A549 (cell line): Measurements from ENCODE around the gene NINJ1. TPM values are rescaled to one million over a fixed set of nuclear protein-coding genes. Genes with fewer than 3 reads are reported as not detected.
A peak's percentile ranks its signal among the peaks of the same experiment; 100 is the strongest.

ENCODE experiments used
- ATAC-seq, 2 experiments: fragments of 200-7000 bp in 1 of 2; fragments of >200 bp in 1 of 2; cut with Nextera tagmentation in 1 of 2; cut with Tn5 transposase in 1 of 2; 3 replicates each; pipeline versions ENCODE4 v1.8.0 to v1.9.1; 2018 to 2020; ENCODE audit warnings: mild to moderate bottlenecking in 1 of 2, moderate library complexity in 1 of 2
- CTCF ChIA-PET: fragments of 300-600 bp; sonication (Branson Sonifier 250); formaldehyde crosslinking; extraction: SDS; loops from one replicate; lab custom pipeline; 2021; ENCODE audit warnings: antibody characterized with exemption, inconsistent platforms; lab: Yijun Ruan, JAX
- POLR2A ChIA-PET: fragments of 350-600 bp; formaldehyde crosslinking; extraction: SDS; loops from one replicate; lab custom pipeline; 2021; ENCODE audit warnings: antibody characterized with exemption, inconsistent platforms; lab: Yijun Ruan, JAX
- DNase-seq, 2 experiments: peaks; one replicate each; pipeline versions ENCODE4 v3.0.0 to v3.0.0-alpha.2; 2011 to 2016; ENCODE audit warnings: low read depth in 1 of 2, low spot score in 1 of 2
- FAIRE-seq: peaks from 2 replicates; lab custom pipeline; 2011; peaks lifted over from hg19 to GRCh38; lab: Jason Lieb, UNC
- H3K27ac ChIP-seq, 2 experiments: fragments of >200 bp; sonication (Bioruptor Twin); formaldehyde crosslinking; 3 replicates each; pipeline ENCODE4 v1.5.1; 2016 to 2017
- H3K4me1 ChIP-seq: fragments of >200 bp; sonication (Bioruptor Twin); formaldehyde crosslinking; 3 replicates; pipeline ENCODE4 v1.6.1; 2016
- H3K4me2 ChIP-seq: fragments of >200 bp; sonication (Bioruptor Twin); formaldehyde crosslinking; 3 replicates; pipeline ENCODE4 v1.6.1; 2016
- H3K4me3 ChIP-seq: fragments of >200 bp; sonication (Bioruptor Twin); formaldehyde crosslinking; 3 replicates; pipeline ENCODE4 v1.5.1; 2016
- H3K9me3 ChIP-seq: fragments of >200 bp; sonication (Bioruptor Twin); formaldehyde crosslinking; 3 replicates; pipeline ENCODE4 v1.6.1; 2016
- CBX2 ChIP-seq: fragments of 200-600 bp; sonication (generic); IDR thresholded peaks from 2 replicates; pipeline ENCODE4 v1.6.1; 2016; ENCODE audit warnings: low read depth, mild to moderate bottlenecking, borderline replicate concordance
- EHMT2 ChIP-seq: fragments of 200-600 bp; sonication (generic); IDR thresholded peaks from 2 replicates; pipeline ENCODE4 v1.6.1; 2016; ENCODE audit warnings: antibody characterized with exemption, low read depth, mild to moderate bottlenecking, moderate library complexity
- ESRRA ChIP-seq: fragments of 150-350 bp; IDR thresholded peaks from 2 replicates; pipeline ENCODE4 v1.6.1; 2014; ENCODE audit warnings: mild to moderate bottlenecking, low read length, borderline replicate concordance
- FOSL2 ChIP-seq, 2 experiments: fragments of 450-650 bp in 1 of 2; fragments of >200 bp in 1 of 2; sonication (Bioruptor Twin) in 1 of 2; formaldehyde crosslinking; IDR thresholded peaks; 2 replicates each; pipeline versions ENCODE4 v1.5.0 to v1.6.1; 2016 to 2020; ENCODE audit warnings: mild to moderate bottlenecking in 1 of 2, moderate library complexity in 1 of 2
- GATA3 ChIP-seq: IDR thresholded peaks from 2 replicates; pipeline ENCODE4 v1.6.1; 2012; ENCODE audit warnings: borderline replicate concordance
- HOXB5 ChIP-seq: fragments of 250-450 bp; sonication (Bioruptor Pico); IDR thresholded peaks from 2 replicates; pipeline ENCODE4 v1.5.0; 2020; ENCODE audit warnings: mild to moderate bottlenecking, moderate library complexity
- JUNB ChIP-seq: fragments of >200 bp; sonication (Bioruptor Twin); formaldehyde crosslinking; IDR thresholded peaks from 2 replicates; pipeline ENCODE4 v1.6.1; 2016
- KDM1A ChIP-seq: fragments of 200-600 bp; sonication (generic); IDR thresholded peaks from 2 replicates; pipeline ENCODE4 v1.6.1; 2016; ENCODE audit warnings: low read depth, mild to moderate bottlenecking
- MYC ChIP-seq: IDR thresholded peaks from 2 replicates; pipeline ENCODE4 v1.6.1; 2012; ENCODE audit warnings: mild to moderate bottlenecking, inconsistent platforms, low read length, improper control_type of control experiment, borderline replicate concordance
- PHF8 ChIP-seq: fragments of 200-600 bp; sonication (generic); IDR thresholded peaks from 2 replicates; pipeline ENCODE4 v1.6.1; 2016; ENCODE audit warnings: low read depth, mild to moderate bottlenecking, antibody characterized with exemption, moderate library complexity, borderline replicate concordance
- POLR2A ChIP-seq: IDR thresholded peaks from 2 replicates; pipeline ENCODE4 v1.6.1; 2012; ENCODE audit warnings: mild to moderate bottlenecking, low read length
- POLR2AphosphoS2 ChIP-seq: conservative IDR thresholded peaks from 2 replicates; pipeline ENCODE4 v1.6.1; 2012; ENCODE audit warnings: low read length, improper control_type of control experiment, inconsistent platforms
- RAD21 ChIP-seq, 2 experiments: fragments of >200 bp in 1 of 2; sonication (Bioruptor Twin) in 1 of 2; formaldehyde crosslinking in 1 of 2; IDR thresholded peaks in 1 of 2; conservative IDR thresholded peaks in 1 of 2; 2 replicates in 1 of 2; 3 replicates in 1 of 2; pipeline ENCODE4 v1.6.1; 2012 to 2018; ENCODE audit warnings: inconsistent platforms in 1 of 2
- RNF2 ChIP-seq: fragments of 200-600 bp; sonication (generic); IDR thresholded peaks from 2 replicates; pipeline ENCODE4 v1.6.1; 2016; ENCODE audit warnings: low read depth, mild to moderate bottlenecking, antibody characterized with exemption, moderate library complexity, borderline replicate concordance
- SMC3 ChIP-seq: fragments of >200 bp; sonication (Bioruptor Twin); formaldehyde crosslinking; IDR thresholded peaks from 3 replicates; pipeline ENCODE4 v1.6.1; 2018; ENCODE audit warnings: inconsistent platforms
- SREBF2 ChIP-seq: fragments of 450-650 bp; IDR thresholded peaks from 2 replicates; pipeline ENCODE4 v1.6.1; 2014; ENCODE audit warnings: mild to moderate bottlenecking, moderate library complexity
- TFCP2L1 ChIP-seq: fragments of 250-450 bp; sonication (Bioruptor Pico); IDR thresholded peaks from 2 replicates; pipeline ENCODE4 v1.5.0; 2021; ENCODE audit warnings: mild to moderate bottlenecking
- ZNF302 ChIP-seq: fragments of 250-450 bp; sonication (Bioruptor Pico); IDR thresholded peaks from 2 replicates; pipeline ENCODE4 v1.9.0; 2021; ENCODE audit warnings: inconsistent platforms, mild to moderate bottlenecking, moderate library complexity
- ZSCAN20 ChIP-seq: fragments of 250-450 bp; sonication (Bioruptor Pico); IDR thresholded peaks from 2 replicates; pipeline ENCODE4 v1.8.0; 2022; ENCODE audit warnings: mild to moderate bottlenecking, moderate library complexity
- WGBS: methylation state at CpG from one replicate; pipeline ENCODE4 v1.1.6; 2017; ENCODE audit errors: missing lambda C conversion rate; 5-methylcytosine and 5-hydroxymethylcytosine counted together
- polyA plus RNA-seq, 4 experiments: library from polyadenylated mRNA; depleted of rRNA in 3 of 4; stranded (reverse); fragments of >200 nt; fragmentation: RNase III in 1 of 4; extraction: RNeasy Plus Mini Kit Qiagen cat#74134 plus additional on column Dnase treatment in 1 of 4; gene quantifications; 2 replicates in 3 of 4; 3 replicates in 1 of 4; pipeline ENCODE4 v1.2.3, GENCODE V29; 2011 to 2017
- TF ChIP-seq, protein P1 (sequence below): fragments of 250-450 bp; sonication (Bioruptor Pico); IDR thresholded peaks from 2 replicates; pipeline ENCODE4 v1.5.0; 2021; ENCODE audit warnings: mild to moderate bottlenecking, moderate library complexity, borderline replicate concordance
- TF ChIP-seq, protein P2 (sequence below): fragments of 450-650 bp; IDR thresholded peaks from 2 replicates; pipeline ENCODE4 v1.6.1; 2014; ENCODE audit warnings: antibody characterized with exemption
- TF ChIP-seq, protein P3 (sequence below): fragments of >200 bp; sonication (Bioruptor Twin); formaldehyde crosslinking; IDR thresholded peaks from 2 replicates; pipeline ENCODE4 v1.6.1; 2016
- TF ChIP-seq, protein P4 (sequence below): fragments of >200 bp; sonication (Bioruptor Twin); formaldehyde crosslinking; IDR thresholded peaks from 3 replicates; pipeline ENCODE4 v1.5.1; 2016
- TF ChIP-seq, protein P5 (sequence below): IDR thresholded peaks from 2 replicates; pipeline ENCODE4 v1.6.1; 2012

Gene NINJ1
- polyA plus RNA-seq, 2 of the 4 experiments (the other 2 are of a cell fraction): 27.0 to 60.4 TPM

DNA sequence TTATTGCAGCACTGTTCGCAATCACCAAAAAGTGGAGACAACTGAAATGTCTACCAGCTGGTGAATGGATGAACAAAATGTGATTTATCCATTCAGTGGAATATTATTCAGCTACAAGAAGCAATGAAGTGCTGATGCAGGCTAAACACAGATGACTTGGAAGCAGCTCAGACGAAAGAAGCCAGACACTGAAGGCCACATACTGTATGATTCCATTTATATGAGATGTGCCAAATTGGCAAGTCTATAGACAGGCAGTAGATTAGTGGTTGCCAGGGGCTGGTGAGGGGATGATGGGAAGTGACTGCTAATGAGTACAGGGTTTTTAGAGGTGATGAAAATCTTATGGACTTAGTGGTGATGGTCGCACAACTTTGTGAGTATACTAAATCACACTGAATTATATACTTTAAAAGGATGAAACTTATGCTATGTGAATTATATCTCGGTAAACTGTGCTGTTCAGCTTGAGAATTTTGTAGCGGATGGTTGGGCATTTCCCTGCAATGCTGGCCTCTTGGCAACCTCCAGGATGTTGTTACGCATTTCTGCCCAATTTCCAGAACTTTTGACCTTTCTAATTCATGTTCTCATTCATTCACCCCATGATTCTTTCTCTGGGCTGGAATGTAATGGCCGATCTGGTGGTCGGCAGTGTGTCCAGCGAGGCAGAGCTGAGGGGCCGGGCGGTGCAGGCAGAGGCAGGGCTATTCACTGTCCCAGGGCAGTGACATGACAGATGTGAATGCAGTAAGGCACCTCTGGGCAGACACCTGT is 27.9 kb upstream of the NINJ1 start:
- TF ChIP-seq HOXB5 (CRISPR knock-in tag) (no peak), SREBF2 (no peak), POLR2AphosphoS2 (no peak), FOSL2 (IDR thresholded peaks at IDR 0.05) (no peak), FOSL2 (CRISPR knock-in tag; IDR thresholded peaks at IDR 0.05) (no peak), TFCP2L1 (CRISPR knock-in tag) (no peak), MYC (no peak), ZNF302 (no peak), CBX2 (no peak), RNF2 (no peak)
- DNase-seq (no peak), FAIRE-seq (no peak), ATAC-seq (no peak)
- WGBS: 76% methylated on average over 11 of the region's 11 CpGs
- Histone ChIP-seq H3K4me3 (no peak overlapping the region), H3K4me1 (peaks cover 5% of the 10 kb centered on the region; the same call in 2 of the 3 replicates), H3K9me3 (no peaks in the 10 kb centered on the region), H3K4me2 (no peak overlapping the region), H3K27ac (no peak overlapping the region)
- ChIA-PET POLR2A (no interaction called here), CTCF (interaction anchor here (0.6 to 10.5 kb wide), 14 partner anchors 19 to 795 kb away, joined by 3 to 158 read pairs (median 3); no protein-coding TSS in a partner anchor)

DNA sequence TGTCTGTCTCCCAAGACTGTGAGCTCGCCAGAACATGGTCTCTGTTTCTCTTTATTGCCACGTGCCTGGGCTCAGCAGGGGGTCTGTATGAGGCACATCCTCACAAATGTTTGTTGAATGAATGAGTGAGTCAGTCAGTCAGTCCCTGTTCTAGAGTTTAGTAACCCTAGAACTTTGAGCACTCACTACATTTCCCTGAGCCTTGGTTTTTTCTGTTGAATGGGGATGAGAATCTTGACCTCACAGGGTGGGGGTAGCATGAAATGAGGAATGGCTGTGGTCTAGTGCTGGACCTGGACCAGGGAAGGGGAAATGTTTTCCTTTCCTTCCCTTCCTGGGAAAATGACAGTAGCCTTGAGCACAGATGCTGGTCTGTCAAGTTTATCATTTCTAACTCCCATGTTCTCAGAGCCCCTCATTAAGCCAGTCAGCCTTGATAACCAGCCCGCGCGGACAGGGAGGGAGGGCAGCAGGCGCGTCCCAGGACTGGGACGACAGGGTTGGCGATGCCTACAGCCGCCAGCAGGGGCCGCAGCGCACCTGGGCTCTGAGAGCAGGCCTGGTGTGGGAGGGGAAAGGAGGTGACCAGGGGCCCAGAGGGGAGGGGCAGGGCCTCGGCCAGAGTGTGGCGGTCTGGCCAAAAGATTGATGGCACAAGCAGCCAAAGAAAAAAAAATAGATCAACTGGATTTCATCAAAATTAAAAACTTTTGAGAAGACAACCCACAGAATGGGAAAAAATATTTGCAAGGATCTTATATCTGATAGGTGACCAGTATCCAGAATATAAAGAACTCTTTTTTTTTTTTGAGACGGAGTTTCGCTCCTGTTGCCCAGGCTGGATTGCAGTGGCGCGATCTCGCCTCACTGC is 25.8 kb upstream of the NINJ1 start:
- no peak overlapping the region for H3K4me3 ChIP-seq
- no peak for FAIRE-seq

More for the DNA sequence above, 25.8 kb upstream of the NINJ1 start:
- Histone ChIP-seq H3K27ac (peak overlapping the region in 1 of 2 experiments; percentile 66; a peak in 3 of 6 replicates), H3K9me3 (no peaks in the 10 kb centered on the region), H3K4me2 (peak overlapping the region; percentile 67), H3K4me1 (peaks cover 5% of the 10 kb centered on the region; the same call in 2 of the 3 replicates)
- ChIA-PET POLR2A (interaction anchor here (0.7 kb wide), 1 partner anchor 15 kb away, joined by 3 read pairs; no protein-coding TSS in a partner anchor), CTCF (interaction anchor here (0.6 to 10.5 kb wide), 23 partner anchors 9 to 406 kb away, joined by 3 to 158 read pairs (median 3); no protein-coding TSS in a partner anchor)
- 17% methylated on average over 13 of the region's 19 CpGs for WGBS
- TF ChIP-seq, protein P1, sequence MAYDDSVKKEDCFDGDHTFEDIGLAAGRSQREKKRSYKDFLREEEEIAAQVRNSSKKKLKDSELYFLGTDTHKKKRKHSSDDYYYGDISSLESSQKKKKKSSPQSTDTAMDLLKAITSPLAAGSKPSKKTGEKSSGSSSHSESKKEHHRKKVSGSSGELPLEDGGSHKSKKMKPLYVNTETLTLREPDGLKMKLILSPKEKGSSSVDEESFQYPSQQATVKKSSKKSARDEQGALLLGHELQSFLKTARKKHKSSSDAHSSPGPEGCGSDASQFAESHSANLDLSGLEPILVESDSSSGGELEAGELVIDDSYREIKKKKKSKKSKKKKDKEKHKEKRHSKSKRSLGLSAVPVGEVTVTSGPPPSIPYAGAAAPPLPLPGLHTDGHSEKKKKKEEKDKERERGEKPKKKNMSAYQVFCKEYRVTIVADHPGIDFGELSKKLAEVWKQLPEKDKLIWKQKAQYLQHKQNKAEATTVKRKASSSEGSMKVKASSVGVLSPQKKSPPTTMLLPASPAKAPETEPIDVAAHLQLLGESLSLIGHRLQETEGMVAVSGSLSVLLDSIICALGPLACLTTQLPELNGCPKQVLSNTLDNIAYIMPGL (CRISPR knock-in tag): no peak
- TF ChIP-seq, protein P2, sequence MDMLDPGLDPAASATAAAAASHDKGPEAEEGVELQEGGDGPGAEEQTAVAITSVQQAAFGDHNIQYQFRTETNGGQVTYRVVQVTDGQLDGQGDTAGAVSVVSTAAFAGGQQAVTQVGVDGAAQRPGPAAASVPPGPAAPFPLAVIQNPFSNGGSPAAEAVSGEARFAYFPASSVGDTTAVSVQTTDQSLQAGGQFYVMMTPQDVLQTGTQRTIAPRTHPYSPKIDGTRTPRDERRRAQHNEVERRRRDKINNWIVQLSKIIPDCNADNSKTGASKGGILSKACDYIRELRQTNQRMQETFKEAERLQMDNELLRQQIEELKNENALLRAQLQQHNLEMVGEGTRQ: peak; percentile 26; the same call in 1 of the 2 replicates
- no peak for TF ChIP-seq EHMT2
- TF ChIP-seq, protein P3, sequence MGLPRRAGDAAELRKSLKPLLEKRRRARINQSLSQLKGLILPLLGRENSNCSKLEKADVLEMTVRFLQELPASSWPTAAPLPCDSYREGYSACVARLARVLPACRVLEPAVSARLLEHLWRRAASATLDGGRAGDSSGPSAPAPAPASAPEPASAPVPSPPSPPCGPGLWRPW: no peak
- TF ChIP-seq POLR2A: no peak
- no peak for TF ChIP-seq ZSCAN20 (CRISPR knock-in tag)
- no peak for TF ChIP-seq PHF8
- no peak for TF ChIP-seq ZNF302
- TF ChIP-seq, protein P4, sequence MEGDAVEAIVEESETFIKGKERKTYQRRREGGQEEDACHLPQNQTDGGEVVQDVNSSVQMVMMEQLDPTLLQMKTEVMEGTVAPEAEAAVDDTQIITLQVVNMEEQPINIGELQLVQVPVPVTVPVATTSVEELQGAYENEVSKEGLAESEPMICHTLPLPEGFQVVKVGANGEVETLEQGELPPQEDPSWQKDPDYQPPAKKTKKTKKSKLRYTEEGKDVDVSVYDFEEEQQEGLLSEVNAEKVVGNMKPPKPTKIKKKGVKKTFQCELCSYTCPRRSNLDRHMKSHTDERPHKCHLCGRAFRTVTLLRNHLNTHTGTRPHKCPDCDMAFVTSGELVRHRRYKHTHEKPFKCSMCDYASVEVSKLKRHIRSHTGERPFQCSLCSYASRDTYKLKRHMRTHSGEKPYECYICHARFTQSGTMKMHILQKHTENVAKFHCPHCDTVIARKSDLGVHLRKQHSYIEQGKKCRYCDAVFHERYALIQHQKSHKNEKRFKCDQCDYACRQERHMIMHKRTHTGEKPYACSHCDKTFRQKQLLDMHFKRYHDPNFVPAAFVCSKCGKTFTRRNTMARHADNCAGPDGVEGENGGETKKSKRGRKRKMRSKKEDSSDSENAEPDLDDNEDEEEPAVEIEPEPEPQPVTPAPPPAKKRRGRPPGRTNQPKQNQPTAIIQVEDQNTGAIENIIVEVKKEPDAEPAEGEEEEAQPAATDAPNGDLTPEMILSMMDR: peak; percentile 95
- TF ChIP-seq RAD21 (conservative IDR thresholded peaks at IDR 0.05 in 1 of 2, IDR thresholded peaks at IDR 0.05 in 1 of 2): peak; percentile 98
- TF ChIP-seq HOXB5 (CRISPR knock-in tag): 0 out of 2 replicates have a peak, but pooled peaks have one; percentile 17
- no peak for TF ChIP-seq JUNB
- TF ChIP-seq ESRRA: no peak
- TF ChIP-seq, protein P5, sequence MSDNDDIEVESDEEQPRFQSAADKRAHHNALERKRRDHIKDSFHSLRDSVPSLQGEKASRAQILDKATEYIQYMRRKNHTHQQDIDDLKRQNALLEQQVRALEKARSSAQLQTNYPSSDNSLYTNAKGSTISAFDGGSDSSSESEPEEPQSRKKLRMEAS: peak; percentile 58
- no peak for TF ChIP-seq KDM1A
- TF ChIP-seq SMC3: peak; percentile 89
- TF ChIP-seq GATA3: no peak
- DNase-seq (peak; percentile 81 to 84), ATAC-seq (peak; percentile 97 to 100)
